H1 (cell line): ENCODE data around the gene OGDHL. TPM values are rescaled to one million over a fixed set of nuclear protein-coding genes. Genes with fewer than 3 reads are reported as not detected.
A peak's percentile ranks its signal among the peaks of the same experiment; 100 is the strongest.

Experiments used
- CTCF ChIA-PET: fragments of 300-600 bp; sonication (Branson Sonifier 250); formaldehyde crosslinking; loops from one replicate; lab custom pipeline; 2021; ENCODE audit not compliant: partially characterized antibody; lab: Charles Lee
- POLR2A ChIA-PET: fragments of 300-600 bp; sonication (Branson Sonifier 250); formaldehyde crosslinking; loops from one replicate; lab custom pipeline; 2021; ENCODE audit warnings: inconsistent platforms; ENCODE audit not compliant: partially characterized antibody; lab: Charles Lee
- DNase-seq, 2 experiments: peaks; one replicate each; pipeline versions ENCODE4 v3.0.0 to v3.0.0-alpha.2; 2010 to 2022; ENCODE audit warnings: low spot score in 2 of 2, low read depth in 1 of 2, mixed read lengths in 1 of 2
- FAIRE-seq: peaks from 2 replicates; lab custom pipeline; 2011; peaks lifted over from hg19 to GRCh38; lab: Jason Lieb, UNC
- H2AFZ ChIP-seq: 2 replicates; pipeline ENCODE4 v1.8.1; 2012; ENCODE audit warnings: low read length, inconsistent platforms
- H2AK5ac ChIP-seq: 2 replicates; pipeline ENCODE4 v1.6.1; 2013; ENCODE audit warnings: low read depth, low read length
- H2BK120ac ChIP-seq: replicated peaks from 2 replicates; pipeline ENCODE3; 2013; ENCODE audit warnings: low read depth, low read length, inconsistent platforms
- H2BK12ac ChIP-seq: 2 replicates; pipeline ENCODE4 v1.6.1; 2013; ENCODE audit warnings: low read depth, low read length
- H2BK15ac ChIP-seq: 2 replicates; pipeline ENCODE4 v1.6.1; 2013; ENCODE audit warnings: low read length
- H2BK20ac ChIP-seq: 2 replicates; pipeline ENCODE4 v1.6.1; 2013; ENCODE audit warnings: low read length
- H2BK5ac ChIP-seq: 2 replicates; pipeline ENCODE4 v1.6.1; 2013; ENCODE audit warnings: low read depth, low read length
- H3K14ac ChIP-seq: 2 replicates; pipeline ENCODE4 v1.6.1; 2013; ENCODE audit warnings: inconsistent platforms; ENCODE audit not compliant: insufficient read length
- H3K18ac ChIP-seq: 2 replicates; pipeline ENCODE4 v1.6.1; 2013; ENCODE audit warnings: low read length; ENCODE audit errors: extremely low read depth
- H3K23ac ChIP-seq: 2 replicates; pipeline ENCODE4 v1.6.1; 2013; ENCODE audit warnings: inconsistent platforms; ENCODE audit not compliant: insufficient read length
- H3K23me2 ChIP-seq: 2 replicates; pipeline ENCODE4 v1.6.1; 2013; ENCODE audit warnings: low read depth, low read length
- H3K27ac ChIP-seq: 2 replicates; pipeline ENCODE4 v1.6.1; 2011; ENCODE audit warnings: low read depth, low read length, inconsistent platforms
- H3K27me3 ChIP-seq, 4 experiments: replicated peaks in 1 of 4; 1 replicate in 1 of 4; 2 replicates in 3 of 4; pipeline versions ENCODE4 v1.6.1 to v1.8.1; 2011 to 2013; ENCODE audit warnings: low read length in 3 of 4, mild to moderate bottlenecking in 3 of 4, inconsistent platforms in 2 of 4, mixed read lengths in 2 of 4, moderate library complexity in 1 of 4; ENCODE audit not compliant: control insufficient read depth in 3 of 4, insufficient read depth in 3 of 4; ENCODE audit errors: extremely low read depth in 1 of 4
- H3K36me3 ChIP-seq, 4 experiments: 2 replicates each; pipeline versions ENCODE4 v1.6.1 to v1.8.1; 2011 to 2013; ENCODE audit warnings: mild to moderate bottlenecking in 4 of 4, low read length in 3 of 4, moderate library complexity in 2 of 4, control low read depth in 1 of 4, inconsistent platforms in 1 of 4; ENCODE audit not compliant: insufficient read depth in 4 of 4, control insufficient read depth in 2 of 4
- H3K4ac ChIP-seq: replicated peaks from 2 replicates; pipeline ENCODE3; 2013; ENCODE audit warnings: low read length, low read depth, mixed read lengths, inconsistent platforms; ENCODE audit not compliant: insufficient read length
- H3K4me1 ChIP-seq, 4 experiments: replicated peaks in 1 of 4; 1 replicate in 1 of 4; 2 replicates in 3 of 4; pipeline versions ENCODE4 v1.6.1 to v1.8.1; 2011 to 2013; ENCODE audit warnings: low read length in 3 of 4, inconsistent platforms in 2 of 4, mixed read lengths in 1 of 4; ENCODE audit not compliant: insufficient read depth in 4 of 4, control insufficient read depth in 3 of 4
- H3K4me2 ChIP-seq, 2 experiments: 2 replicates each; pipeline versions ENCODE4 v1.6.1 to v1.8.1; 2011 to 2013; ENCODE audit warnings: low read depth in 2 of 2, low read length in 2 of 2, control low read depth in 1 of 2, inconsistent platforms in 1 of 2, mild to moderate bottlenecking in 1 of 2; ENCODE audit not compliant: insufficient read depth in 1 of 2
- H3K4me3 ChIP-seq, 4 experiments: fragments of 200-600, 300-600 bp in 1 of 4; sonication (generic), shearing (Covaris generic), sonication (Bioruptor Twin) in 1 of 4; 2 replicates each; pipeline versions ENCODE4 v1.5.1 to v1.8.1; 2011 to 2016; ENCODE audit warnings: low read length in 4 of 4, low read depth in 3 of 4, control low read depth in 2 of 4, inconsistent platforms in 2 of 4, mild to moderate bottlenecking in 2 of 4, mixed read lengths in 1 of 4, moderate library complexity in 1 of 4; ENCODE audit not compliant: insufficient read depth in 2 of 4; ENCODE audit errors: extremely low read depth in 1 of 4
- H3K56ac ChIP-seq: replicated peaks from 2 replicates; pipeline ENCODE3; 2013; ENCODE audit warnings: low read depth, mild to moderate bottlenecking, mixed read lengths, low read length, inconsistent platforms; ENCODE audit not compliant: insufficient read length
- H3K79me1 ChIP-seq: 2 replicates; pipeline ENCODE4 v1.6.1; 2013; ENCODE audit warnings: low read depth, low read length, control low read depth
- H3K79me2 ChIP-seq, 2 experiments: 2 replicates each; pipeline versions ENCODE4 v1.6.1 to v1.8.1; 2012 to 2013; ENCODE audit warnings: low read length in 2 of 2, mild to moderate bottlenecking in 2 of 2, inconsistent platforms in 1 of 2; ENCODE audit not compliant: insufficient read depth in 2 of 2, control insufficient read depth in 1 of 2
- H3K9ac ChIP-seq, 4 experiments: replicated peaks in 1 of 4; 1 replicate in 1 of 4; 2 replicates in 3 of 4; pipeline versions ENCODE4 v1.6.1 to v1.8.1; 2011 to 2013; ENCODE audit warnings: low read depth in 3 of 4, low read length in 3 of 4, control low read depth in 2 of 4, mild to moderate bottlenecking in 2 of 4, moderate library complexity in 2 of 4, inconsistent platforms in 1 of 4; ENCODE audit errors: extremely low read depth in 1 of 4
- H3K9me3 ChIP-seq, 2 experiments: 2 replicates each; pipeline versions ENCODE4 v1.6.1 to v1.8.1; 2012 to 2013; ENCODE audit warnings: mild to moderate bottlenecking in 2 of 2, moderate library complexity in 2 of 2, control low read depth in 1 of 2, inconsistent platforms in 1 of 2, low read depth in 1 of 2, low read length in 1 of 2, mixed read lengths in 1 of 2; ENCODE audit not compliant: insufficient read depth in 2 of 2
- H4K20me1 ChIP-seq, 2 experiments: replicated peaks in 1 of 2; 2 replicates each; pipeline versions ENCODE3 to v1.8.1; 2011 to 2013; ENCODE audit warnings: inconsistent platforms in 2 of 2, low read length in 2 of 2, mild to moderate bottlenecking in 1 of 2; ENCODE audit not compliant: insufficient read depth in 2 of 2, control insufficient read depth in 1 of 2
- H4K5ac ChIP-seq: 2 replicates; pipeline ENCODE4 v1.6.1; 2013; ENCODE audit warnings: low read length, low read depth, mixed read lengths, inconsistent platforms; ENCODE audit not compliant: insufficient read length
- H4K8ac ChIP-seq: 2 replicates; pipeline ENCODE4 v1.8.0; 2013; ENCODE audit warnings: mild to moderate bottlenecking, moderate library complexity, low read length, inconsistent platforms; ENCODE audit not compliant: insufficient read depth; ENCODE audit errors: extremely low read depth
- H4K91ac ChIP-seq: replicated peaks from 2 replicates; pipeline ENCODE3; 2013; ENCODE audit warnings: low read length, mixed read lengths, inconsistent platforms; ENCODE audit not compliant: insufficient read length
- FOSL1 ChIP-seq: IDR thresholded peaks from 2 replicates; pipeline ENCODE4 v1.6.1; 2011; ENCODE audit warnings: mild to moderate bottlenecking, low read depth, low read length, moderate library complexity; ENCODE audit not compliant: insufficient read depth
- JUND ChIP-seq: IDR thresholded peaks from 2 replicates; pipeline ENCODE4 v1.6.1; 2011; ENCODE audit warnings: mild to moderate bottlenecking, improper control_type of control experiment, low read length
- WGBS, 2 experiments: shearing (Covaris generic) in 1 of 2; methylation state at CpG; one replicate each; pipeline versions ENCODE4 v1.1.6 to v1.1.7; 2013 to 2015; ENCODE audit warnings: low lambda C conversion rate in 2 of 2, mixed read lengths in 2 of 2, inconsistent platforms in 1 of 2, low coverage in 1 of 2, missing lambda C conversion rate in 1 of 2; ENCODE audit not compliant: insufficient replicate concordance in 2 of 2, insufficient coverage in 1 of 2, insufficient read length in 1 of 2; ENCODE audit errors: extremely low coverage in 1 of 2, missing lambda C conversion rate in 1 of 2; 5-methylcytosine and 5-hydroxymethylcytosine counted together
- polyA plus RNA-seq, 7 experiments: library from polyadenylated mRNA; depleted of rRNA in 3 of 7; stranded (reverse) in 5 of 7; unstranded in 2 of 7; fragments of >200 nt in 5 of 7; fragments of 200-250 nt in 2 of 7; gene quantifications; 1 replicate in 5 of 7; 2 replicates in 1 of 7; 4 replicates in 1 of 7; pipeline versions ENCODE4 v1.2.1 to v1.2.3, GENCODE V29; 2011 to 2013; ENCODE audit warnings: missing spikeins in 2 of 7, mixed read lengths in 2 of 7
- total RNA-seq: library from RNA; stranded (reverse); fragmentation: NEBNext Ultra II Directional; extraction: Animal tissue kit (Norgen Biotek cat#: 25700); gene quantifications from 2 replicates; pipeline ENCODE4 v1.2.1, GENCODE V29; 2021

OGDHL gene
- total and polyA plus RNA-seq, 2 of the 8 experiments (the other 6 are each of a cell fraction or from before 2014, with no cell fraction given), result 16.1 to 16.6 TPM

DNA sequence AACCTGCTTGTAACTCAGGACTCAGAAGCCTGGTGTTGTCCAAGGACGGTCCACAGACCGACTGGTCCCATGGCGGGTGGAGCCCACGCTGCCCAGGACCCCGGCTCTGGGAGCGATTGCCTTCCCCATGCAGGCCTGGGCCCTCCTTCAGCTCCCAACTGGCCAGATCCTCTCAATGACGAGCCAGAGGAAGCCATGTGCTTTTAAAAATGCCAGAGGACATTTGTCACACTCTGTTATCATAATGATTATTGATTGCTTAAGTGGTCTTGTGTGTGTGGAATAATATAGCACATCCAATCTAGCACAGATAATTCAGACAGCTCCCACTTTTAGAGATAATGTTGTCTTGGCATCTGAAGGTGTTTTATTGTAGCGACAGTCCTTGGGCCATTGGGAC is 22.6 kb upstream of the OGDHL start:
- peak overlapping the region; percentile 68; the same call in 1 of the 2 replicates for H4K8ac ChIP-seq
- H3K4me2 ChIP-seq, result no peak overlapping the region
- no peaks in the 10 kb centered on the region for H3K23me2 ChIP-seq
- no peaks in the 10 kb centered on the region for H3K9me3 ChIP-seq
- no peak overlapping the region for H2BK120ac ChIP-seq
- no peak overlapping the region for H2AK5ac ChIP-seq
- no peak overlapping the region for H3K56ac ChIP-seq
- no peaks in the 10 kb centered on the region for H3K27me3 ChIP-seq
- no peak overlapping the region for H2BK15ac ChIP-seq
- FAIRE-seq (no peak), DNase-seq (no peak)
- no peaks in the 10 kb centered on the region for H4K20me1 ChIP-seq
- H3K79me1 ChIP-seq, result no peaks in the 10 kb centered on the region
- H3K27ac ChIP-seq, result no peak overlapping the region
- no peak overlapping the region for H2BK12ac ChIP-seq
- 0 out of 2 replicates have a peak overlapping the region, but pooled peaks have one; percentile 17 for H2AFZ ChIP-seq
- H2BK5ac ChIP-seq, result no peak overlapping the region
- H2BK20ac ChIP-seq, result no peak overlapping the region
- H3K4ac ChIP-seq, result no peak overlapping the region
- no peak overlapping the region for H4K91ac ChIP-seq
- POLR2A ChIA-PET, result no interaction called here
- no peak overlapping the region for H3K18ac ChIP-seq
- 93% methylated on average over 8 of the region's 8 CpGs; no CpG with 5 or more reads in 1 of the 2 experiments for WGBS, 2 experiments
- no peak overlapping the region for H3K4me3 ChIP-seq
- H4K5ac ChIP-seq, result no peak overlapping the region
- H3K36me3 ChIP-seq, result no peaks in the 10 kb centered on the region
- H3K79me2 ChIP-seq, result no peaks in the 10 kb centered on the region
- no peak overlapping the region for H3K14ac ChIP-seq
- peaks cover 0 to 4% (median 3%) of the 10 kb centered on the region in 4 experiments; a peak in 2 of 7 replicates for H3K4me1 ChIP-seq
- no peak overlapping the region for H3K9ac ChIP-seq
- TF ChIP-seq FOSL1 (no peak), JUND (no peak)
- CTCF ChIA-PET, result interaction anchor here (0.8 to 1.4 kb wide), 5 partner anchors 13 to 85 kb away, joined by 3 to 6 read pairs (median 3); no protein-coding TSS in a partner anchor
- no peak overlapping the region for H3K23ac ChIP-seq
